Uterus (tissue), 2 donors: ENCODE measurements around the gene ZNF549.

Experiments
- CTCF ChIP-seq, 4 experiments: fragments of 200-600 bp in 2 of 4; fragments of 450-650 bp in 2 of 4; sonication (generic) in 2 of 4; IDR thresholded peaks; one replicate each; pipeline ENCODE4 v1.5.1; 2016 to 2019; ENCODE audit warnings: antibody characterized with exemption in 4 of 4, mild to moderate bottlenecking in 2 of 4, moderate library complexity in 1 of 4
- POLR2A ChIP-seq, 2 donors: fragments of 450-650 bp; IDR thresholded peaks; one replicate each; pipeline ENCODE4 v1.6.1; 2016; ENCODE audit warnings: antibody characterized with exemption in 2 of 2, mild to moderate bottlenecking in 1 of 2, moderate library complexity in 1 of 2

DNA sequence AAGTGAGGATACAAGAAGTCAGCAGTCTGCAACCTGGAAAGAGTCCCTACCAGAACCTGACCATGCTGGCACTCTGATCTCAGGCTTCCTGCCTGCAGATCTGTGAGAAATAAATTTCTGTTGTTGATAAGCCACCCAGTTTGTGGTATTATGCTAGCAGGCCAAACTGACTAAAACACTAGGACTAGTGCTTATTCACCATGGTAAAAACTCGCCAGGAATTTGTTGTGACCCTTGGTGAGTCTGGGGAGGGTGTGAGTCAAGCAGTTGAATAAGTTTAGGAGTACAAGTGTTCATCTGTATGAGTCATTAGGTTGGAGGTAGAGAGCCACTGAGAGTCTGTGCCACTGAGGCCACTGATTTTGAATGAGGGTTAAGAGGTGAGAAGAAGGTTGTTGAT is 60.4 kb downstream of the ZNF549 start:
- TF ChIP-seq CTCF (IDR thresholded peaks at IDR 0.05) (no peak), POLR2A (IDR thresholded peaks at IDR 0.05) (no peak)
